Jurkat, Clone E6-1 (cell line): ENCODE measurements around the gene PTPN14.

Source experiments
- DNase-seq: peaks from one replicate; pipeline ENCODE4 v3.0.0-alpha.2; 2011; ENCODE audit warnings: low read depth, low spot score
- H3K4me3 ChIP-seq: 2 replicates; pipeline ENCODE4 v1.5.1; 2011; ENCODE audit warnings: mild to moderate bottlenecking, low read length, control low read depth, moderate library complexity

PTPN14 gene

DNA sequence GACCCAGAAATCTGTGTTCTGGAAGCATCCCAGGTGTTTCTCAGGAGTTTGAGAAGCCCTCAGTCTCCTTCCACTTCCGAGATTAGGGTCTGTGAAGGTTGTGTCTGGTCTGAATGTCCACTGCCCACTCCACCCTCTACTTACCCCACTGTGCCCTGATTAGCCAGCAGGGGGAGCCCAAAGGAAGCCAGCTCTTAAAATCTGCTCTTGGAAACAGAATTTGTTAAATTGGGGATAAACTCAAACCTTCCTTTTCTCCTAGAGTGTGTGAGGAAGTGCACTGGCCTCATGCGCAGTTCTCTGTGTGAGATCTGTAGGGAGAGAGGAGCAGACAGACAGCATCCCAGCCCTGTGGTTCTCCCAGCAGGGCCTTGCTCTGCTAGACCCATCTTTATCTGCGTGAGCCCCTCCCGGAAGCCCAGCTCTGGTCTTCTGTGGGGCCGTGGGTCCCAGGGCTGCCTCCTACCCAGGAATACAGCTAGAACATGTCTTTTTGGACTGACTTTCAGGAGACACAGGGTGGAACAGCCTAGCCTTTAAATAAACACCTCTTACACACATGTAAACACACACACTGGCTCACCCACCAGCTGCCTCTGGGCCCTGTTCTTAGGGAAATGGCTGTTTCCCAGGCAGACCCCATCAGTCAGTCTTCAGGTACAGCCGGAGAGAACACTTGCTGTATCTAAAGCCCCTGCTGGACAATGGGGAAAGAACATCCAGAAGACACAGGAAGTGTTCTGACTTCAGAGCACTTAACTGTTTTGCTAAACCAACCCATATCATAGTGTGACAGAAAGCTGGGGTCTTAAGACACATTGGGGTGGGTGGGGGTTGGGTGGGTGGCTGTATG lies 218.2 kb downstream of the PTPN14 start:
- DNase-seq, result peak; percentile 51

DNA sequence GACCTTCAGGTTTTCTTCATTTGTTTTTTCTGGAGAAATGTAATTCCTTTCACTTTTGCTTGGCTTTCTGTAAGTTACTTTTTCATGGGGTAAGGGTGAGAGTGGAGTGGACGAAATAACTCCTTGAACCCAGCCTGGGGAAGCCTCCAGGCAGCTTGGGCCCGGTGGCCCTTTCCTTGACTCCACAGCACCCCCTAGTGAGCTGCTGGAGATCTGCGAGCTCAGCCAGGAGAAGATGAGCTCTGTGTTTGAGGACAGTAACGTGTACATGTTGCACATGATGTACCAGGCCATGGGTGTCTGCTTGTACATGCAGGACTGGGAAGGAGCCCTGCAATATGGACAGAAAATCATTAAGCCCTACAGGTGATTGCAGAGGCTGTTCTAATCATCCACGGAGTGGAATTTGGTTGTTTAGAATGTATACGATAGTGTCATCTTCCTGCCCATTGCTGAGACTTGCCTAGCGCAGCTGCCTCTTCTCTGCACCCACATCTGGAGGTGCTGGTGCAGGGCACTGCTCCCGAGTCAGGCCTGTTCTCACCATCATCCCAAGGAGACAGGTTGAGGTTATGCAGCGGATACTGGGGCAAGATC lies 219.5 kb downstream of the PTPN14 start:
- DNase-seq, result peak; percentile 28
- H3K4me3 ChIP-seq, result no peak overlapping the region

More for the DNA sequence above, 218.2 kb downstream of the PTPN14 start:
- no peak overlapping the region for H3K4me3 ChIP-seq

DNA sequence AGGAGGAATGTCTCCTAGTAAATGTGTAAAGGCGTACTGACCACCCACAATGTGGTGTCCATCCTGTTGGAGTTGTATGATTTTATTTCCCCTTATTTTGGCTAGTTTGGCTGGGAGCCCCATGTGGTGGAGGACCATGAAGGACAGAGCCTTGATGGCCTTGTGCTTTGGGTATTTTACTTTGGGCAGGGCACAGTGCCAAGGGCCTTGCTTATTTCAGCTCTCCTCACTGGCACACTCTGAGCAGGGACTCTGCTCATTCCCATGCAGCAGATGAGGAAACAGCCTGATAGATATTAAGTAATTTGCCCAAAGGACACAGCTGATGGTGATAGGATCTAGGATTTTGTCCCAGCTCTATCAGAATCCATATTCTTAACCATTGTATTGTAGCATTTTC lies 220.2 kb downstream of the PTPN14 start:
- no peak overlapping the region for H3K4me3 ChIP-seq
- no peak for DNase-seq

GRCh38 chr1:214330715-214331114 lies 220.7 kb downstream of the PTPN14 start:
- DNase-seq, result no peak
- H3K4me3 ChIP-seq, result no peak overlapping the region

- no peak overlapping the region for H3K4me3 ChIP-seq
- DNase-seq, result no peak
These were observed 221.2 kb downstream of the PTPN14 start for GRCh38 chr1:214330222-214330621.

DNA sequence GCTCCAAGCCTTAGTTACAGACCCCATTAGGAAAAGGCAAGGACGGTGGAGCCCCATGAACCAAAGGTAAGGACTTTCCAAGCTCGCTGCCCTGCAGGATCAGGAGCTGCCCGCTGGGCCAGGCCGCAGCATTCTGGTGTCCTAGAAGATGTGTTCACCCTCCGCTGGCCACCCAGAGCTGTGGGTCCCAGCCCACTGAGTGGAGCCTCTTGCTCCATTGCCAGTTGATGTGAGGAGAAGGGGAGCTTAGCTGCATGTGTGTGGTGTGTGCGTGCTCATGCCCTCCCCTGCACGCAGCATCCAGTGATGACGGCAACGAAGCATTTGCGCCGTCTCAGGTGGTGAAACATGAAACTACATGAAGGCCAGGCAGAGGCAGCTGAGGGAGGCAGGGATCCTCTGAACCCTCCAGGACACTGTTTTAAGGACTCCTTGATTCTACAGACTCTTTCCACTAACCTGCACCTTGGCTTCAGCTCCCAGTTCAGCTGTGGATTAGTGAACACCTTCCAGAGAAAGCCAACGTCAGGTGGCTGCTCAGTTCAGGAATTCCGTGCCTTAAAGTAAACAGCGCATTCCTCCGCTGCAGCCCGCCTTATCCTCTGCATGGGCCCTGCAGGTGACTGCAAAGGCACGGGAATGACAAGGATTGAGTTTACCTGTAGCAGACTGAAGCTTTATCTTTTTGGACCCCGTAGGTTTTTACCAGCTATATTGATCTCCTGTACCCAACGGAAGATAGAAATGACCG lies 221.8 kb downstream of the PTPN14 start:
- H3K4me3 ChIP-seq, result no peak overlapping the region
- no peak for DNase-seq

DNA sequence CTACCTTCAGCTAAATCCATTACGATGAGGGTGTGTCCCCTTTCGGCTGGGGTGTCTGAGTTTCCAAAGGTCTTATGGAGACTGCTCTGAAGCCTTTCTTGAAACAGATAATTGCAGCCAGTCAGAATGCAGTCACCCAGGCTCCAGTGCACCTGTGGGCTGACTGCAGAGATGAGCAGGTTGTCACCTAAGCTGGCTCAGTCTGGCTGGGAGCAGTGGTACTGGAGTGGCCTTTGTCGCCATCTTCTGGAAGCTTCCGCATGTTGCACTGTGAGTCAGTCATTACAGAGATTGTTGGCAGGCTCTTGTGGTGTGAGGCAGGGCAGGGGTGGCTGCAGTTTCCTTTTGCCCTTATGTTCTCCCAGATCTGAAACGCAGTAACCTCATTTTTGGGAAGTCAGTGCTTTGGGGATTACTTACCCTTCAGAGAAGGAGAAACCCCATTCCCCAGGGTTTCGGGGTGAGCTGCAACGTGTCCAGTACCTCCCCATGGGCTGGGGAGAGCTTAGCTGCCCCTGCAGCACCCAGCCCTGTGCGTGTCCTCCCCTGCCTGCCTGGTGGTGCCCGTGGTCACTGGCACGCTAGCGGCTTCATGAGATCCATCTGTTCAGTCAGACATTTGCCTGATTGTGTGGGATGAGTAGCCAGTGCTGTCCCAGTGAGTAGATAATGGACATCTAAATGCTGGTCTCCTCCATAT lies 222.5 kb downstream of the PTPN14 start:
- peak; percentile 58 for DNase-seq

DNA sequence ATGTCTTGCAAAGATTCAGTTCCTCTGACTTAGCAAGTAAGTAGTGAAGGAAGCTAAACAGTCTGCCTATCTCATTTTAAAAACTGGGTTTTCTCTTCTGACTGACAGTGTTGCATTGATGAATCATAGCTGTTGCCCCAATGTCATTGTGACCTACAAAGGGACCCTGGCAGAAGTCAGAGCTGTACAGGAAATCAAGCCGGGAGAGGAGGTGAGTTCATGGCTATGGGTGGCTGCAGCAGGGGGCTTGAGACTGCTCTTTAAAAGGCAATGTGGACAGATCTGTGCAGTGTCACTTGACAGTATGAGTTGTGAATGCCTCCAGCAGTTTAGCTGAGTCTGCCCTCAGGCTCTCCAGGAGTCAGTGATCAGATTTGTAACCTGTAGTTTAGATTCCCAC lies 223.9 kb downstream of the PTPN14 start:
- no peak for DNase-seq
- H3K4me3 ChIP-seq, result no peak overlapping the region

More for the DNA sequence above, 222.5 kb downstream of the PTPN14 start:
- no peak overlapping the region for H3K4me3 ChIP-seq

GRCh38 chr1:214326406-214326805 lies 225.0 kb downstream of the PTPN14 start:
- H3K4me3 ChIP-seq, result no peak overlapping the region
- DNase-seq, result no peak

DNA sequence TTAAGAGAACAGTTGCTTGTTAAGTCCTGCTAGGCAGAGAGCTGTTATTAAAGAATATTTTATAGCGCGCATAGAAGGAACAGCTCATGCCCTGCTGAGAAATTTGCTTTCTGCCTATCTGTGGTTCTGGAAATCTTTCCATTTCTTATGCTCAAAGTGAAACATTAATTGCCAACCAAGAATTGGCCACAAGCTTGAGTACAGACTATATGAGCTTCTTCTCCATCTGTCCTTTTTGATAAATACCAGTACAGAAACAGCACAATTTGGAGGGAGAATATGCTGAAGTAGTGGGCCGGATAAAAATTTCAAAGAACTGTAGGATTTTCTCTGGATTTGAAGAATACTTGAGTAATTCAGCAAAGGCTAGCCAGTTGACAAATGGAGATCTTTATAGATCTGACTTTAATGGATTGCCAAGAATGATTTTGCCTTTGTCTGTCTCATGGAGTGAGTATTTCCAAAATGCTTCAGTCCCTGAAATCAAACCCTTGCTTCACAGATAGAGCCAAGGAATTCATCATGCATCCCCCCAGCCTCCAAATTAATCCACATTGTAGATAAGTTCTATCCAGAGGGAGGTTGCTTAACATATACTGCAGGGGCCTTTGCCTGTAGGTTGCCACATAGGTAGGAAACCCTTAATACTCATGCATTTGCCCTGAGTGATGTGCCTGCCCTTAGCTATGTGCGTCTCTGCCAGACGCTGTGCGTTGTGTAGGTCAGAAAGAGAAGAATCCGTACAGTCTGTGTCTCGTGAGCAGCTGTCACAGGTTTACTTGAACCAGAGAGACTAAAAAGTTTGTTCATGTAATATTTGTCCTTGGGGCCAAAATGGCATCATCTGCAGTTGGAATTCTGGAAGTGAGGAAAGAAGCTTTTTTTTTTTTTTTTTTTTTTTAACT lies 226.3 kb downstream of the PTPN14 start:
- no peak for DNase-seq
- no peak overlapping the region for H3K4me3 ChIP-seq

GRCh38 chr1:214321705-214322453 lies 229.5 kb downstream of the PTPN14 start:
- no peak overlapping the region for H3K4me3 ChIP-seq
- no peak for DNase-seq

GRCh38 chr1:214319938-214320337 lies 231.5 kb downstream of the PTPN14 start:
- DNase-seq, result no peak

GRCh38 chr1:214318956-214319736 lies 232.3 kb downstream of the PTPN14 start:
- no peak overlapping the region for H3K4me3 ChIP-seq
- DNase-seq, result no peak

More at GRCh38 chr1:214319938-214320337, 231.5 kb downstream of the PTPN14 start:
- no peak overlapping the region for H3K4me3 ChIP-seq

DNA sequence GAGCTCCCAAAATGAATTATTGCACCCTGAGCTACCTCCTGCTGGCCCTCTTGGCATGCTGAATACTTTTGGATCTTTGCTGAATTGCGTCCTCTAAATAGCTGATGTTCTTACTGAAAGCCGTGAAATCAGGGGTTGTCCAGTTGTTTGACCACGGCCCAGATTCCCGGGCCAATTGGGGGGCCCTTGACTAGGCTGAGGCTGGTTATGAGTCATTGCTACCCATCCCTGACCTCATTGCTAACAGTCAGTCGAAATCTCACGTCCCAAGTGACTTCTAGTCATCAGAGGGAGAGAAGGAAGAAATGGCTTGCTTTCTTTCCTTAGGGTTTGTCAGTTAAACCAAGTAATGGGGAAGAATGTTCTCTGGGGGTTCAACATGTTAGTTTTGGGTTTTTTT lies 233.0 kb downstream of the PTPN14 start:
- no peak for DNase-seq
- no peak overlapping the region for H3K4me3 ChIP-seq

DNA sequence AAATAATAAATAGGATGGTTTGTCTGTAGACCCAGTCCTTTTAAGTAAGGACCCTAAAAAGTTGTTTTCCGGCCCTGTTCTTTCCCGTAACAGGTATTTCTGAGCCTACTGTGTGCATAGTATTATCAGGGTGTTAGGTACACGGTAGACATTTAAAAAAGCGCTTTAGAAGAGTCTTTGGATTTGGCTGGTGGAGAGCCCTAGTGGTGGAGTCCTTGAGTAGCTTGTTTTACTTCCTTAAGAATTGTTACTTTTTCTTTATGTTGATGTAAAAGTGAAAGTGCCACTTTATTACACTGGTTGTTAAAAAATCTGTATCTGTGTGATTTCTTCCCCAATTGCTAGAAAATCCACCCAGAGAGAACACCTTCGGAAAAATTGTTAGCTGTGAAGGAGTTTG lies 233.7 kb downstream of the PTPN14 start:
- no peak overlapping the region for H3K4me3 ChIP-seq
- DNase-seq, result no peak

GRCh38 chr1:214317300-214317699 lies 234.1 kb downstream of the PTPN14 start:
- no peak for DNase-seq
- H3K4me3 ChIP-seq, result no peak overlapping the region

DNA sequence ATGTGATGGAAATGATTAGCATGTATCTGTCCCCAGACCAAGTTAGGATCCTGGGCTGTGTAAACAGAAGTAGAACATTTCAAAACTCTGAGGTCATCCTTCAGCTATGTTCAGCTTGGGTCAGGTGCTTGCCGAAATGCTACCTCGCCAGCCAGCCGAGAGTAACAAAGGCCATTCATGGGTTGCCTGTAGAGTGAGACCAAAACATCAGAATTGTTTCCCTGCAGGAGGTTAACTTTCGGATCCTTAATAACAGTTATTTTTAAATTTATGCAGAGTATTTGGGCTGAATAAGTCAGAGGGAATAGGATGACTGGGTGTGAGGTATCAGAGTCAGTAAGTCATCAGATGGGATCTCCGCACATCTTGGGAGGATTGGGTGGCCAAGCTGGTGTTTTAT lies 234.8 kb downstream of the PTPN14 start:
- no peak overlapping the region for H3K4me3 ChIP-seq
- DNase-seq, result no peak
